Measurements from ENCODE around the gene SLC17A5. TPM values are rescaled to one million over a fixed set of nuclear protein-coding genes. Genes with fewer than 3 reads are reported as not detected.

The SLC17A5 gene
- total and polyA plus RNA-seq, 2 donors (not counting 3 experiments of a cell fraction or from before 2014, with no cell fraction given), result 15.2 to 18.7 TPM

- ChIA-PET CTCF (interaction anchor here (0.8 to 1.9 kb wide), 5 partner anchors 14 to 66 kb away, joined by 3 to 4 read pairs (median 3); partner anchors contain the start of gene EEF1A1), POLR2A (interaction anchor here (0.6 to 1.5 kb wide), 2 partner anchors 25 to 125 kb away, joined by 3 to 4 read pairs; partner anchors contain the start of gene MTO1)
- DNase-seq (ENCODE audit: low read depth, low spot score), result peak; percentile 62
- H3K27ac ChIP-seq (ENCODE audit: insufficient read depth, low read depth, low read length), result peak overlapping the region; percentile 95
- no peaks in the 10 kb centered on the region for H3K36me3 ChIP-seq (ENCODE audit: control insufficient read depth in 2 of 2, extremely low read depth in 1 of 2, insufficient read depth in 2 of 2, low read length in 2 of 2)
- no peaks in the 10 kb centered on the region for H3K9me3 ChIP-seq (replicated peaks; ENCODE audit: control insufficient read depth, insufficient read depth, low read length)
- H2AFZ ChIP-seq (ENCODE audit: low read depth, low read length), result peak overlapping the region; percentile 92
- intact Hi-C loops (cut with micrococcal nuclease) (loop anchor here (10.0 kb wide), 1 partner anchor 1908 kb away; the partner anchor contains the start of gene FILIP1), dilution Hi-C loops (cut with MboI; ENCODE audit: extremely low pct_ligation_motif_present, low sequenced_read_pairs) (loop anchor here (10.0 kb wide), 1 partner anchor 72 kb away; no protein-coding TSS in a partner anchor)
- no peak for TF ChIP-seq POLR2AphosphoS5 (IDR thresholded peaks at IDR 0.05; ENCODE audit: insufficient read depth, low read depth, low read length)
- TF ChIP-seq JUN (IDR thresholded peaks at IDR 0.05; ENCODE audit: borderline replicate concordance, insufficient read depth, insufficient read length, low read depth), result no peak
- TF ChIP-seq CTCF (IDR thresholded peaks at IDR 0.05; ENCODE audit: extremely low read depth in 1 of 2, insufficient read depth in 1 of 2, low read depth in 1 of 2, low read length in 2 of 2), result no peak
- no peak for TF ChIP-seq POLR2A (IDR thresholded peaks at IDR 0.05; ENCODE audit: low read depth, low read length)
- TF ChIP-seq MYC (IDR thresholded peaks at IDR 0.05; ENCODE audit: low read depth, low read length), result no peak
- no peak for TF ChIP-seq GATA2 (IDR thresholded peaks at IDR 0.05; ENCODE audit: insufficient read depth, insufficient read length, low read depth, low read length)
- TF ChIP-seq EZH2 (IDR thresholded peaks at IDR 0.05; ENCODE audit: borderline replicate concordance, low read depth, low read length, severe bottlenecking), result no peak
- no peak for TF ChIP-seq FOS (IDR thresholded peaks at IDR 0.05; ENCODE audit: borderline replicate concordance, insufficient read depth, low read length)
- no peak for TF ChIP-seq MAX (IDR thresholded peaks at IDR 0.05; ENCODE audit: insufficient read depth, insufficient read length)
- no peaks in the 10 kb centered on the region for H3K79me2 ChIP-seq (ENCODE audit: control insufficient read depth, insufficient read depth, low read length)
- H3K27me3 ChIP-seq (ENCODE audit: control insufficient read depth in 2 of 2, insufficient read depth in 2 of 2, low read length in 2 of 2), result no peaks in the 10 kb centered on the region
- peaks cover 21% of the 10 kb centered on the region for H3K4me1 ChIP-seq (ENCODE audit: control insufficient read depth, extremely low read depth, insufficient read depth, low read length)
- H3K9ac ChIP-seq (replicated peaks; ENCODE audit: extremely low read depth, insufficient read depth, low read length), result peak overlapping the region; percentile 88
- peak; percentile 82 for FAIRE-seq
- H3K4me2 ChIP-seq (ENCODE audit: insufficient read depth, low read length), result peak overlapping the region; percentile 88
- H3K9me1 ChIP-seq (replicated peaks; ENCODE audit: control insufficient read depth, extremely low read depth, insufficient read depth, low read length), result no peaks in the 10 kb centered on the region
- H4K20me1 ChIP-seq (replicated peaks; ENCODE audit: control insufficient read depth, extremely low read depth, insufficient read depth, low read length), result no peaks in the 10 kb centered on the region
- TSS peak; percentile 9 for BruUV-seq (replicated peaks)
- H3K4me3 ChIP-seq (replicated peaks in 1 of 3; ENCODE audit: insufficient read depth in 1 of 3, low read depth in 1 of 3, low read length in 3 of 3), result peak overlapping the region in 1 of 3 experiments; percentile 49
Observed at GRCh38 chr6:73586416-73586974, 67.3 kb downstream of the SLC17A5 start.
